IMR-90 (cell line): Measurements from ENCODE around the gene IGF1. TPM values are rescaled to one million over a fixed set of nuclear protein-coding genes. Genes with fewer than 3 reads are reported as not detected.

Source experiments
- ATAC-seq: fragments of 200-7000 bp; cut with Tn5 transposase; 2 replicates; pipeline ENCODE4 v1.9.1; 2020; ENCODE audit warnings: low read depth, mild to moderate bottlenecking, moderate library complexity
- BruUV-seq: library from RNA; stranded (reverse); fragments of 400-500 nt; replicated peaks from 2 replicates; lab custom pipeline; 2021; lab: Mats Ljungman, UMichigan
- CTCF ChIA-PET: fragments of 300-600 bp; formaldehyde crosslinking; extraction: SDS; loops from one replicate; lab custom pipeline; 2021; ENCODE audit warnings: antibody characterized with exemption; lab: Yijun Ruan, JAX
- POLR2A ChIA-PET: fragments of 300-600 bp; sonication (Branson Sonifier 250); formaldehyde crosslinking; loops from one replicate; lab custom pipeline; 2022; ENCODE audit warnings: antibody characterized with exemption; ENCODE audit not compliant: unreplicated experiment; lab: Charles Lee
- DNase-seq: peaks from one replicate; pipeline ENCODE4 v3.0.0; 2013
- H2AFZ ChIP-seq: replicated peaks from 2 replicates; pipeline ENCODE3; 2013; ENCODE audit warnings: low read length, mild to moderate bottlenecking; ENCODE audit not compliant: poor library complexity
- H2AK5ac ChIP-seq: 2 replicates; pipeline ENCODE4 v1.6.1; 2013; ENCODE audit warnings: low read depth, low read length, inconsistent platforms
- H2AK9ac ChIP-seq: replicated peaks from 2 replicates; pipeline ENCODE3; 2013; ENCODE audit warnings: mild to moderate bottlenecking, low read depth, low read length, moderate library complexity; ENCODE audit not compliant: poor library complexity
- H2BK120ac ChIP-seq: 2 replicates; pipeline ENCODE4 v1.6.1; 2013; ENCODE audit warnings: low read depth, low read length, inconsistent platforms
- H2BK15ac ChIP-seq: 3 replicates; pipeline ENCODE4 v1.6.1; 2013; ENCODE audit warnings: low read depth, low read length, inconsistent platforms
- H2BK20ac ChIP-seq: 2 replicates; pipeline ENCODE4 v1.6.1; 2013; ENCODE audit warnings: low read depth, mild to moderate bottlenecking, inconsistent platforms, low read length, moderate library complexity
- H2BK5ac ChIP-seq: 2 replicates; pipeline ENCODE4 v1.6.1; 2013; ENCODE audit warnings: mild to moderate bottlenecking, low read depth, low read length, inconsistent platforms; ENCODE audit not compliant: poor library complexity, severe bottlenecking
- H3K14ac ChIP-seq: replicated peaks from 2 replicates; pipeline ENCODE4 v1.6.1; 2013; ENCODE audit warnings: low read depth, low read length, inconsistent platforms
- H3K18ac ChIP-seq: 2 replicates; pipeline ENCODE4 v1.6.1; 2013; ENCODE audit warnings: low read depth, low read length, control low read depth
- H3K23ac ChIP-seq: 2 replicates; pipeline ENCODE4 v1.6.1; 2013; ENCODE audit warnings: low read depth, low read length, inconsistent platforms
- H3K27ac ChIP-seq: 2 replicates; pipeline ENCODE4 v1.5.1; 2013; ENCODE audit warnings: mild to moderate bottlenecking, control low read depth, low read length; ENCODE audit not compliant: insufficient read depth
- H3K27me3 ChIP-seq: 2 replicates; pipeline ENCODE4 v1.6.1; 2013; ENCODE audit warnings: low read length; ENCODE audit not compliant: control insufficient read depth, insufficient read depth
- H3K36me3 ChIP-seq: 2 replicates; pipeline ENCODE4 v1.6.1; 2013; ENCODE audit warnings: low read length, mixed read lengths; ENCODE audit not compliant: control insufficient read depth, insufficient read depth
- H3K4ac ChIP-seq: 2 replicates; pipeline ENCODE4 v1.6.1; 2013; ENCODE audit warnings: low read depth, low read length, inconsistent platforms
- H3K4me1 ChIP-seq: 2 replicates; pipeline ENCODE4 v1.6.1; 2013; ENCODE audit warnings: low read length, mixed read lengths; ENCODE audit not compliant: control insufficient read depth, insufficient read depth
- H3K4me2 ChIP-seq: 2 replicates; pipeline ENCODE4 v1.6.1; 2013; ENCODE audit warnings: low read depth, mild to moderate bottlenecking, control low read depth, low read length, moderate library complexity
- H3K4me3 ChIP-seq: 2 replicates; pipeline ENCODE4 v1.5.1; 2013; ENCODE audit warnings: low read depth, mild to moderate bottlenecking, control low read depth, low read length, moderate library complexity; ENCODE audit not compliant: insufficient read depth
- H3K56ac ChIP-seq: 2 replicates; pipeline ENCODE4 v1.6.1; 2013; ENCODE audit warnings: low read length, inconsistent platforms; ENCODE audit not compliant: insufficient read depth; ENCODE audit errors: extremely low read depth
- H3K79me1 ChIP-seq, 2 experiments: 2 replicates each; pipeline ENCODE4 v1.6.1; 2013; ENCODE audit warnings: low read length in 2 of 2, inconsistent platforms in 1 of 2, low read depth in 1 of 2
- H3K9ac ChIP-seq: 2 replicates; pipeline ENCODE4 v1.6.1; 2013; ENCODE audit warnings: low read depth, low read length, control low read depth
- H3K9me1 ChIP-seq: 2 replicates; pipeline ENCODE4 v1.6.1; 2013; ENCODE audit warnings: low read length, inconsistent platforms; ENCODE audit not compliant: insufficient read depth
- H3K9me3 ChIP-seq: 2 replicates; pipeline ENCODE4 v1.6.1; 2013; ENCODE audit warnings: low read length; ENCODE audit not compliant: control insufficient read depth, insufficient read depth
- H4K20me1 ChIP-seq: 2 replicates; pipeline ENCODE4 v1.6.1; 2013; ENCODE audit warnings: low read length, inconsistent platforms; ENCODE audit not compliant: insufficient read depth
- H4K5ac ChIP-seq: 2 replicates; pipeline ENCODE4 v1.6.1; 2013; ENCODE audit warnings: mild to moderate bottlenecking, low read depth, low read length, control low read depth
- H4K8ac ChIP-seq, 2 experiments: 2 replicates each; pipeline ENCODE4 v1.6.1; 2013; ENCODE audit warnings: low read depth in 2 of 2, low read length in 2 of 2, control low read depth in 1 of 2, inconsistent platforms in 1 of 2
- H4K91ac ChIP-seq: 2 replicates; pipeline ENCODE4 v1.6.1; 2013; ENCODE audit warnings: low read depth, low read length, inconsistent platforms; ENCODE audit not compliant: insufficient read depth
- BHLHE40 ChIP-seq: fragments of 150-350 bp; IDR thresholded peaks from 2 replicates; pipeline ENCODE4 v1.6.1; 2016; ENCODE audit warnings: mild to moderate bottlenecking, low read depth, low read length
- CEBPB ChIP-seq: IDR thresholded peaks from 2 replicates; pipeline ENCODE4 v1.6.1; 2012; ENCODE audit warnings: low read depth, low read length, improper control_type of control experiment
- CHD1 ChIP-seq: IDR thresholded peaks from 2 replicates; pipeline ENCODE4 v1.6.1; 2012; ENCODE audit warnings: low read depth, low read length, improper control_type of control experiment
- ELK1 ChIP-seq: fragments of 150-350 bp; IDR thresholded peaks from 2 replicates; pipeline ENCODE4 v1.6.1; 2016; ENCODE audit warnings: low read depth, mild to moderate bottlenecking, low read length, moderate library complexity, borderline replicate concordance
- FOS ChIP-seq: fragments of 150-350 bp; IDR thresholded peaks from 2 replicates; pipeline ENCODE4 v1.6.1; 2016; ENCODE audit warnings: low read depth, low read length
- MAFK ChIP-seq: IDR thresholded peaks from 2 replicates; pipeline ENCODE4 v1.6.1; 2012; ENCODE audit warnings: low read depth, low read length, improper control_type of control experiment
- MAZ ChIP-seq: IDR thresholded peaks from 2 replicates; pipeline ENCODE4 v1.6.1; 2012; ENCODE audit warnings: low read depth, mild to moderate bottlenecking, low read length, improper control_type of control experiment, moderate library complexity, borderline replicate concordance
- MXI1 ChIP-seq: IDR thresholded peaks from 2 replicates; pipeline ENCODE4 v1.6.1; 2012; ENCODE audit warnings: low read depth, mild to moderate bottlenecking, low read length, moderate library complexity, borderline replicate concordance
- NFE2L2 ChIP-seq: fragments of 150-350 bp; IDR thresholded peaks from 2 replicates; pipeline ENCODE4 v1.6.1; 2016; ENCODE audit warnings: low read depth, mild to moderate bottlenecking, low read length
- POLR2A ChIP-seq: IDR thresholded peaks from 2 replicates; pipeline ENCODE4 v1.6.1; 2012; ENCODE audit warnings: mild to moderate bottlenecking, low read depth, low read length
- RAD21 ChIP-seq: IDR thresholded peaks from 2 replicates; pipeline ENCODE4 v1.6.1; 2012; ENCODE audit warnings: low read length, improper control_type of control experiment
- RCOR1 ChIP-seq: IDR thresholded peaks from 2 replicates; pipeline ENCODE4 v1.6.1; 2012; ENCODE audit warnings: mild to moderate bottlenecking, low read length, improper control_type of control experiment; ENCODE audit not compliant: insufficient replicate concordance
- RFX5 ChIP-seq: IDR thresholded peaks from 2 replicates; pipeline ENCODE4 v1.8.0; 2012; ENCODE audit warnings: low read depth, mild to moderate bottlenecking, low read length, moderate library complexity
- SMC3 ChIP-seq: fragments of 150-350 bp; IDR thresholded peaks from 2 replicates; pipeline ENCODE4 v1.6.1; 2016; ENCODE audit warnings: low read depth, mild to moderate bottlenecking, antibody characterized with exemption, low read length, moderate library complexity
- USF2 ChIP-seq: fragments of 150-350 bp; IDR thresholded peaks from 2 replicates; pipeline ENCODE4 v1.6.1; 2017; ENCODE audit warnings: mild to moderate bottlenecking, antibody characterized with exemption, low read length, low read depth
- WGBS, 2 experiments: methylation state at CpG; one replicate each; pipeline versions ENCODE4 v1.1.5 to v1.1.7; 2013; ENCODE audit warnings: missing lambda C conversion rate in 2 of 2; ENCODE audit not compliant: insufficient read length in 1 of 2; ENCODE audit errors: extremely low coverage in 2 of 2; 5-methylcytosine and 5-hydroxymethylcytosine counted together
- dilution Hi-C: fragments of 300-500 bp; cut with HindIII; formaldehyde crosslinking; loops from one replicate; pipeline ENCODE4 v1.14.3; 2018; ENCODE audit warnings: low sequenced_read_pairs; ENCODE audit not compliant: unreplicated experiment
- in situ Hi-C: fragments of 300-500 bp; cut with MboI; formaldehyde crosslinking; loops from 3 replicates; pipeline ENCODE4 v1.14.3; 2019; ENCODE audit warnings: low sequenced_read_pairs, inconsistent platforms, mixed read lengths
- intact Hi-C: fragments of 100-400 bp; cut with micrococcal nuclease; formaldehyde crosslinking; loops from 2 replicates; pipeline ENCODE4 v1.10.0; 2022
- polyA plus RNA-seq, 3 experiments: library from polyadenylated mRNA; depleted of rRNA; stranded (reverse); fragments of >200 nt; gene quantifications; 2 replicates each; pipeline ENCODE4 v1.2.3, GENCODE V29; 2012; ENCODE audit warnings: low replicate concordance in 1 of 3
- total RNA-seq: library from RNA; depleted of rRNA; stranded (reverse); fragments of >200 nt; gene quantifications from 2 replicates; pipeline ENCODE4 v1.2.3, GENCODE V29; 2012

The IGF1 gene
- total and polyA plus RNA-seq, 2 of the 4 experiments (the other 2 are of a cell fraction) = under 0.01 to 0.12 TPM

GRCh38 chr12:102478405-102479098 lies 1.8 kb downstream of the IGF1 start:
- no peak for ATAC-seq
- in situ Hi-C loops (loop anchor here (25.0 kb wide), 2 partner anchors 166 to 541 kb away; no protein-coding TSS in a partner anchor), dilution Hi-C loops (no loop called here), intact Hi-C loops (no loop called here)
- POLR2A ChIA-PET = no interaction called here
- BruUV-seq = no TSS peak
- no peak overlapping the region; the same call in 1 of the 2 replicates for H2AK5ac ChIP-seq
- no peak overlapping the region for H2AK9ac ChIP-seq
- peaks cover 12% of the 10 kb centered on the region for H3K4me1 ChIP-seq
- H2BK15ac ChIP-seq = no peak overlapping the region
- H3K23ac ChIP-seq = no peak overlapping the region; the same call in 1 of the 2 replicates
- no peak overlapping the region for H3K4me3 ChIP-seq
- peak overlapping the region; percentile 38; the same call in 1 of the 2 replicates for H4K91ac ChIP-seq
- no peak overlapping the region; the same call in 1 of the 2 replicates for H2BK20ac ChIP-seq
- peak overlapping the region; percentile 21; the same call in 1 of the 2 replicates for H2BK120ac ChIP-seq
- H3K36me3 ChIP-seq = no peaks in the 10 kb centered on the region
- no peak overlapping the region for H3K27ac ChIP-seq
- H3K27me3 ChIP-seq = no peaks in the 10 kb centered on the region
- peak overlapping the region; percentile 37 for H3K4ac ChIP-seq
- no peak overlapping the region for H2BK5ac ChIP-seq
- no peak for DNase-seq
- H4K20me1 ChIP-seq = no peaks in the 10 kb centered on the region
- 0 out of 2 replicates have a peak overlapping the region, but pooled peaks have one; percentile 30 for H3K14ac ChIP-seq
- no peaks in the 10 kb centered on the region for H3K79me1 ChIP-seq
- H3K4me2 ChIP-seq = peak overlapping the region; percentile 73
- H2AFZ ChIP-seq = peak overlapping the region; percentile 69
- H3K56ac ChIP-seq = no peak overlapping the region
- CTCF ChIA-PET = interaction anchor here (1.9 kb wide), 1 partner anchor 178 kb away, joined by 6 read pairs; no protein-coding TSS in a partner anchor
- no peaks in the 10 kb centered on the region for H3K9me3 ChIP-seq
- H3K9ac ChIP-seq = no peak overlapping the region; the same call in 1 of the 2 replicates
- peak overlapping the region; percentile 13 to 36; a peak in 1 of 4 replicates for H4K8ac ChIP-seq
- no peaks in the 10 kb centered on the region; the same call in 1 of the 2 replicates for H3K9me1 ChIP-seq
- no peak overlapping the region for H3K18ac ChIP-seq
- no CpG with 5 or more reads among the region's 4 CpGs for WGBS, 2 experiments
- H4K5ac ChIP-seq = no peak overlapping the region; the same call in 1 of the 2 replicates
- no peak for TF ChIP-seq SMC3
- TF ChIP-seq MAZ = no peak
- no peak for TF ChIP-seq POLR2A
- no peak for TF ChIP-seq MXI1
- TF ChIP-seq MAFK = no peak
- TF ChIP-seq RFX5 = no peak
- TF ChIP-seq FOS = no peak
- no peak for TF ChIP-seq NFE2L2
- no peak for TF ChIP-seq CHD1
- no peak for TF ChIP-seq BHLHE40
- TF ChIP-seq CEBPB = no peak
- no peak for TF ChIP-seq RAD21
- TF ChIP-seq RCOR1 = no peak
- TF ChIP-seq ELK1 = no peak
- TF ChIP-seq USF2 = no peak
